Cerebellar nuclear complex (tissue), 1 donor: Measurements from ENCODE around the gene PTPA.
"Not testable (repeated sequence)": the region's sequence is repeated elsewhere in the genome, so short reads cannot be mapped to it uniquely, and the experiment has no call there.

ENCODE experiments used
- DNase-seq, 2 experiments: peaks; one replicate each; lab custom pipeline; 2025; lab: John Stamatoyannopoulos, UW

Gene PTPA

GRCh38 chr9:129154866-129155477, 43.8 kb downstream of the PTPA start:
- DNase-seq = no peak

- DNase-seq = no peak
Observed at GRCh38 chr9:129156163-129156562, 44.9 kb downstream of the PTPA start.

GRCh38 chr9:129160712-129161533, 49.7 kb downstream of the PTPA start:
- no peak for DNase-seq

DNA sequence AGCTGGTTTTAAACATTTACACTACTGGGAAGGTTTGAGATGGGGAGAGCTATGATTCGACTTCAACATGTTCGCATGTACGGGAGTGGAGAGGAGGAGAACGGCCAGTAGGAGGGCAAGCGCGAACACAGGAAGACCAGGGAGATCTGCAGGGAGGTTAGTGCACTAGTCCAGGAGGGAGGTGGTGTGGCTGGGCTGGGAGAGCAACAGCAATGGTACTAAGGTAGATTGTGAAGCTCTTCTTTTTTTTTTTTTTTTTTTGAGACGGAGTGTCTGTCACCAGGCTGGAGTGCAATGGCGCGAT, 50.3 kb downstream of the PTPA start:
- no peak for DNase-seq

- DNase-seq = no peak
Observed at GRCh38 chr9:129162497-129163197, 51.4 kb downstream of the PTPA start.

GRCh38 chr9:129163198-129163670, 52.0 kb downstream of the PTPA start:
- DNase-seq = not testable (repeated sequence)

DNA sequence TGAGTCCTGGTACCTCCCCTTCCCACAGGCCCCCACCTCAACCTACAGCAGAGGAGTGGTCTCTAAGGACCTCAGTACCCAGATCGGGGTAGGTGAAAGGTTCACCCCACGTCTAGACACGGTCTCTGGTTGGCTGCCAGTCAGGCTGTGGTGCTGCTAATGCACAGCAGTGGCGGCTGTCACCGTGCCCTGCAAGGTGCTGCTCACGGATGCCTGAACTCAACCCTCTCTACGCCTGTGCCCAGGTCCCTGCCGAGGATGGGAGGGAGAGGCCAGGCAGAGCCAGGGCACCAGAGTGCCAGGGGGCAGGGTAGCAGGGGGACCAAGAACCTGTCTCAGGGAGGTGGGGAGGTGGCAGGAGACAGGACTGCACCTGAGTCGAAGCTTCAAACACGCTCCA, 52.5 kb downstream of the PTPA start:
- DNase-seq = no peak

DNA sequence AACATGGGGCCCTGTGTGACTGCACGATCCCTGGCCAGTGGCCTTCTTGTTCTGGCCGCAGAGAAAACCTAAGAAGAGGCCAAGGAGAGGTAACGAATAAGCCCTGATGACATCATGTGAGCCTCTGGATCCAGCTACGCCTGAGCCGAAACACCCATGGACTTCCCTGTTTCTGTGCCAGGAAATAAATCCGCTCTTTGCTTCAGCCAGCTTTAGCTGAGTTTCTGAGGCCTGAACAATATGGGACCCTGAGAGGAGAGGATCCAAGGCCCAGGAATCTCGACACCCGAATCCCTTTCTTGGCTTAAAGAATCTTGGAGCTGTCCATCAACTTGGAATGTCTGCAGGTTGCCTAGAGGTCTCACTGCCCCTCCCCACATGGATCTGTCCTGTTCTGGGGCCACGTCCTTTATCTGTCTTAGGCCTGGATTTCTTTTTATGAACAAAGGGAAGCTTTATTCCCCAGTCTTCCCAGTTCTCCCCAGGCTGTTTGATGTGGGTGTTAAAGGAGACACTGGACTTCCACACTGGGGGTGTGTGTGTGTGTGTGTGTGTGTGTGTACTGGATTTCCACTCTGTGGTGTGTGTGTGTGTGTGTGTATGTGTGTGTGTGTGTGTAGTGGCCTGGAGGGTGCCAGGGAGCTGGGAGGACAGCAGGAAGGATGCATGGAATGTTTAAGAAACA, 53.2 kb downstream of the PTPA start:
- DNase-seq = no peak

DNA sequence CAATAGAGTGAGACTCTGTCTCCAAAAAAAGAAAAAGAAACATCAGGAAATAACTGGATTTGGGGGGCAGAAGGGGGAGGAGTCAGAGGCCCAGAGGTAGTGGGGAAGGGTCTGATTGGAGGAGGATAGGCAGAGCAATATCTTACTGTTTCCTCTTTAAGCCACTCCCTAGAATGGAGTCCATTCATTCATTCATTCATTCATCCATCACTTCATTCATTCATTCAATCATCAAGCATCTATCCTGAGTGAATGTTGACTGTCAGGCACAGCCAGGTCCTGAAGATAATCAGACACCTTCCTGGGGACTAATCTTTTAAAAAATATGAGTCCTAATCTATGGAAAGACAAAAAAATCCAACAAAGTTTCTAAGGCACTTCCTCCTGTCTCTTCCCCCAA, 54.0 kb downstream of the PTPA start:
- no peak for DNase-seq

DNA sequence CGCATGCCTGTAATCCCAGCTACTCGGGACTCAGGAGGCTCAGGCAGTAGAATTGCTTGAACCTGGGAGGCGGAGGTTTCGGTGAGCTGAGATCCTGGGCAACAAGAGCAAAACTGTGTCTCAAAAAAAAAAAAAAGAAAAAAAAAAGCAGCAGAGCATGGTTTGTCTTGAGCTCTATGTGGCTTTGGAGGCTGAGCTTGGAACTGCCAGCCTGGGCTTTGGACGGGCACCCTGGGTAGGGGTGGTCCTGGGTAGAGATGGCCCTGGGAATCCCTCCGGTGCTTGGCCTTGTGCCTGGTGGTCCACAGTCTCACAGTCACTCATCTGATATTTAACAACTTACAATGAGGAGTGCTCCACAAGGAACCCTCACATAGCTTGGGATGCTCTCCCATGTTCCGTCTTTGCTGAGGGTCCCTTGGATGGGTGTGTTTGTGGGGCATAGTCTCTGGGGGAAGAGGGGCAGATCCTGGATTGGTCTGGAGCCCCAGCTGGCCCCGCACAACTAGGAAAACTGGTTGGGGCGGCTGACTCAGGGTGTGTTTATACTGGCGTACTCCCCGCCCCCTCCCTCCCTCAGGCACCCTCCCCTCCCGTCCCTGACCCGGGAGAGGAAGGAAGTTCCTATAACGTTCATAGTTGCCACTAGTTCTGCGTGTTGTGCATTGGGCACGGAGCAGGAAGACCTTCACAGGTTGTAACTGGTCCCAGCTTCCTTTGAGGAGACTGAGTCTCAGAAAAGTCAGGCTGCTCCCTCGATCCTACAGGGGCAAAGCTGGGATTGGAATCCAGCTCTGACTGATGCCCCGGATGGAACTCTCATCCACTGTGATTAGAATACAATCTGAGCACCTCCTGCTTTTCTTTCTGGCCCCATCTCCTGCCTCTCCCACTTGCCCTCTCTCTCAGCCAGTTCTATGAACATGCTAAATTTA, 55.7 kb downstream of the PTPA start:
- DNase-seq = no peak

DNA sequence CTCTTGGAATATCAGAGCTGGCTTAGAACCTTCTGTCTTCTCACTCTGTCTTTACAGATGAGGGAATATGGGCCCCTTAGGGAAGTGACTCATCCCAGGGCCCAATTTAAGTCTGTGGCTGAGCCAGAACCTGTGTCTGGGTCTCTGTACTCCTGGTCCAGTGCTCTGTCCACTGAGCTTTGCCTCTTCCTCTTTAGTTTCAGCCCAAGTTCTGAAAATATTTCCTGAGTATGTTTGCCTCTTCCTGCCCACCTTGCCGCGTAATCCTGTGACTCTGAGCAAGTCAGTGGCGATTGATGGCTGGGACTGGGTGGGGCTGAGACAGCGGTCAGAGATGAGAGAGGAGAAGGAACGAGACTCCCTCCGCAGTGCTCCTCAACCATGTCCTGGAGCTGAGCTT, 59.0 kb downstream of the PTPA start:
- no peak for DNase-seq

DNA sequence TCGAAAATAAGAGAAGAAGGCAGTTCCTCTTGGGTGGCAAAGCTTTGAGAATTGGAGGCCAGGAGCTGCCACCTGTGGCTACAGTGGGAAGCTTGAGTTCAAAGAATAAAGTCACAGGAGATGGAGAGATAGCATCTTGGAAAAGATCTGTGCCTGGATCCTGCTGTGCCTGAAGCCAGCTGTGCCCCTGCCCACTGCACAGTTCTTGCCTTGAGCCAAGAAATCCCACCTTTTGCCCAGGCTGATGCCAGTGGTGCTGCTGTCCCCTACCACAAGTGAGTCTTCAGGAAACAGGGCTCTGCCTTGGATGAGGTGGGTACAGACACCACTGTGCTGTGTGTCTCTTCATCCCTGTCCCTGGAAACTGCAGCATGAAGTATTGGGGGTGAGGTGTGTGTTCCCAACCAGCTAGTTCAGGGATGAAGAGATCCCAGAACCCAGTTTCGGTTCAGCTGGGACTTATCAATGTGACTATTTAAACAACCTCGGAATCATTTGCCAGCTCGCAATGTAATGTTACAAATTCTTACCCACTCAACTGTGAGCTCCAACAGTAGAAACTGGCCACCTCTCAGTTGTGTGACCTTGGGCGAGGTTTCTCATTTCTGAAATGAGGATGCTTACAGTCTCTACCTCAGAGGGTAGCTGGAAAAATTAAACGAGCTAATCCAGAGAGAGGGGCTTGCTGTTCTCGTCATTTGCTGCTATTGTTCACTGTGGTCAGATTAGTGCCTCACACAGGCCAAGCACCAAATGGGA, 61.0 kb downstream of the PTPA start:
- no peak for DNase-seq

DNA sequence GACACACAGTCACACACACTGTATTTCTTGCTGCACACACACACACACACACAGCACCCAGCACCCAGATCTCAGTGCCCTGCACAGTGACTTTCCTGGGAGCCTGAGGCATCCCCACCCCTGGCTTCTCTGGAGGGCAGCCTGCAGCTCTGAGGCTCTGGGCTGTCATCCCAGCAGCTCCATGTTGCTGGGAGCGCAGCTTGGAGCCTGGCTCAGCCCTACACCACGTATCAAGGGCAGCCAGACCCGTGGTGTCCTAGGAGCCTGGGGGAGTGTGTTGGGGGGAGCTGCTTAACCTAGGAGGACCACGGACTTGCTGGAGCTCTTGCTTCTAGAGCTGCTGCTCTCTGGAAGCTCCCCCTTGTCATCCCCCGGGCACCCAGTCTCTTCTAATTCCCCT, 61.6 kb downstream of the PTPA start:
- DNase-seq = no peak

GRCh38 chr9:129173296-129174101, 62.3 kb downstream of the PTPA start:
- DNase-seq = no peak

DNA sequence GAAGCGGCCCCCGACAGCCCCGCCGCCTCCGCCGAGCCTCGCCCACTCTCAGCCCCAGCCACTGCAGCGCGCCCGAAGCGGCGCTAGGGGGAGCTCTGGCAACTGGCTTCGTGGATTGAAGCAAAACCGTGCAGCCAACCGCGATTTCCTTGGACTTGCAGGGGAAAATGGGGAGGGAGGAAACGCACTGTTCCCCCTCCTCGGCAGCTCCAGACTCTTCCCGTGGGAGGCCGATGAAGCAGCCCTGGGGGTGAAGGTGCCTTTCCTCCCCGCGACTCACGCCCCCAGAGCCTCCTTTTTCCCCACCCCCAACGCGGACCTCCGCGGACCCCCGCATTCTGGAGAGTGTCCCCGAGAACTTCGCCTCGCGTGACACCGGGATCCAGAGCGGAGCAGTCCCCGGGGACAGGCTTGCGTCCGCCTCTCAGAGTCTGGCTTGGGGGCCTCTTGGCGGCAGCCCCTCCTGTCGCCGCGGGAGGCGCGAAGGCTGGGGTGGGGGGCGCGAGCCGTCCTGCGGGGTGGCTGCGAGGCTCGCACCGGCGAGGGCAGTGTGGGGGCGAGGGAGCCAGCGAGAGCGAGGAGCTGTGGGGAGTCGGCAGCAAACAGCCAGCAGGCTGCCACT, 63.0 kb downstream of the PTPA start:
- DNase-seq = peak in 1 of 2 experiments; percentile 18

- DNase-seq = no peak
Observed at GRCh38 chr9:129174724-129175514, 63.7 kb downstream of the PTPA start.

- no peak for DNase-seq
Observed at GRCh38 chr9:129175515-129175824, 64.3 kb downstream of the PTPA start.

DNA sequence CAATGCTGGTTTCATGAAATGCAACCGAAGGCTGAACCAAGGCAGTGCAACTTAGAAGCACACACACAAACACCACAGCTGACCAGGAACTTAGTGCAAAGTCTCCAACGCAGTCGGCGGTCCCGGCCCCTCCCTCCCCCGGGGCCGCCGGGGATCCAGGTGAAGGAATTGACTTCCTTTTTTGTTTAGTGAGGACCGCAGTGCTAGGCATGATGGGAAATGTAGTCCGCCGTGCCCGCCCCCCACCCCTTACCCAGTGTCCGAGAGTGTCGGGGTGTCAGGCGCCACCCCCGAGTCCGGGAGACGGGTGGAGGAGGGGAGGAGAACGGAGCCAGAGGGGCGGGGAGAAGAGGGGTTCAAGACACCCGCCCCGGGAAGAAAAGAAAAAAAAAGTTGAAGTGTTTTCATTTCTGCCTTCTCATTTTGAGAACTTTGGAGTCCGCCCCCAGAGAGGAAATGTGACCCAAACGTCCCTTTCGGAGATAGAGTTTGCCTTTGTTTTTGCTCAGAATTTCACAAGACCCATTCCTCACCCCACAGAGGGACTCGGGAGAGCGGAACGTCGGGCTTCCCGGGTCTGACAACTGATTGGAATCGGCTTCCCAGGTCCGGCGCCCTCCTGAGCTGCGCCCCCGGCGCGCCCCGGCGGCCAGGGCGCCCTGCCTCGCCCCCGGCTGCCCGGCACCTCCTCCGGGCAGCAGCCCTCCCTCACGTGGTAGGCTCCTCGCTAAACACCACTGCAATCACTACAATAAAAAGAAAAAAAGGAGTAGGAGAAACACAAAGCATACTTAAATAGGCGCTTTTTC, 64.8 kb downstream of the PTPA start:
- DNase-seq = no peak
